H9 (cell line): Measurements from ENCODE around the gene YES1. TPM values are rescaled to one million over a fixed set of nuclear protein-coding genes. Genes with fewer than 3 reads are reported as not detected.

Experiments used
- DNase-seq: peaks from one replicate; pipeline ENCODE4 v3.0.0-alpha.2; 2017
- H2AFZ ChIP-seq: one replicate; pipeline ENCODE4 v1.6.1; 2013; ENCODE audit warnings: mild to moderate bottlenecking, low read length, control low read depth, moderate library complexity
- H2AK5ac ChIP-seq: 2 replicates; pipeline ENCODE4 v1.6.1; 2013; ENCODE audit warnings: low read length, control low read depth, mixed read lengths; ENCODE audit not compliant: insufficient read length
- H2BK120ac ChIP-seq: one replicate; pipeline ENCODE4 v1.6.1; 2013; ENCODE audit warnings: low read depth, mild to moderate bottlenecking, low read length, control low read depth, inconsistent platforms; ENCODE audit not compliant: poor library complexity, severe bottlenecking
- H2BK12ac ChIP-seq: 2 replicates; pipeline ENCODE4 v1.6.1; 2013; ENCODE audit warnings: low read length, control low read depth, mixed read lengths, low read depth; ENCODE audit not compliant: insufficient read length
- H2BK15ac ChIP-seq: 2 replicates; pipeline ENCODE4 v1.6.1; 2013; ENCODE audit warnings: low read depth, low read length, control low read depth
- H2BK20ac ChIP-seq: one replicate; pipeline ENCODE4 v1.6.1; 2013; ENCODE audit warnings: low read depth, mild to moderate bottlenecking, low read length, control low read depth, inconsistent platforms; ENCODE audit not compliant: poor library complexity, severe bottlenecking
- H2BK5ac ChIP-seq: 2 replicates; pipeline ENCODE4 v1.6.1; 2013; ENCODE audit warnings: low read length, control low read depth, mixed read lengths; ENCODE audit not compliant: insufficient read length
- H3K14ac ChIP-seq: 2 replicates; pipeline ENCODE4 v1.6.1; 2013; ENCODE audit warnings: low read length, control low read depth; ENCODE audit not compliant: insufficient read depth
- H3K18ac ChIP-seq: 2 replicates; pipeline ENCODE4 v1.6.1; 2013; ENCODE audit warnings: low read depth, mild to moderate bottlenecking, mixed read lengths, low read length, control low read depth; ENCODE audit not compliant: insufficient read length
- H3K23ac ChIP-seq: 2 replicates; pipeline ENCODE4 v1.6.1; 2013; ENCODE audit warnings: low read length, control low read depth, mixed read lengths, low read depth; ENCODE audit not compliant: insufficient read length
- H3K23me2 ChIP-seq: 2 replicates; pipeline ENCODE4 v1.6.1; 2013; ENCODE audit warnings: low read depth, mild to moderate bottlenecking, mixed read lengths, low read length, control low read depth; ENCODE audit not compliant: insufficient read length, poor library complexity, severe bottlenecking
- H3K27ac ChIP-seq: 2 replicates; pipeline ENCODE4 v1.5.1; 2013; ENCODE audit warnings: low read length, control low read depth, mixed read lengths, low read depth; ENCODE audit not compliant: insufficient read length
- H3K27me3 ChIP-seq: 2 replicates; pipeline ENCODE4 v1.6.1; 2013; ENCODE audit warnings: low read length, control low read depth, inconsistent platforms; ENCODE audit not compliant: insufficient read depth
- H3K4ac ChIP-seq: 2 replicates; pipeline ENCODE4 v1.6.1; 2013; ENCODE audit warnings: low read depth, mild to moderate bottlenecking, control low read depth, inconsistent platforms, low read length, moderate library complexity
- H3K4me1 ChIP-seq: 2 replicates; pipeline ENCODE4 v1.6.1; 2013; ENCODE audit warnings: low read length, control low read depth, inconsistent platforms; ENCODE audit not compliant: insufficient read depth
- H3K4me2 ChIP-seq: 2 replicates; pipeline ENCODE4 v1.6.1; 2013; ENCODE audit warnings: low read length, control low read depth, mixed read lengths; ENCODE audit not compliant: insufficient read length, insufficient read depth
- H3K56ac ChIP-seq: 2 replicates; pipeline ENCODE4 v1.6.1; 2013; ENCODE audit warnings: low read depth, mild to moderate bottlenecking, mixed read lengths, low read length, control low read depth; ENCODE audit not compliant: insufficient read length
- H3K79me1 ChIP-seq: 2 replicates; pipeline ENCODE4 v1.6.1; 2013; ENCODE audit warnings: low read depth, mild to moderate bottlenecking, moderate library complexity, low read length, control low read depth, inconsistent platforms; ENCODE audit not compliant: insufficient read depth, poor library complexity, severe bottlenecking
- H3K79me2 ChIP-seq: 2 replicates; pipeline ENCODE4 v1.6.1; 2013; ENCODE audit warnings: low read length, control low read depth, inconsistent platforms; ENCODE audit not compliant: insufficient read depth
- H3K9ac ChIP-seq: 2 replicates; pipeline ENCODE4 v1.6.1; 2013; ENCODE audit warnings: low read length, control low read depth, mixed read lengths; ENCODE audit not compliant: insufficient read length; ENCODE audit errors: extremely low read depth
- H3K9me3 ChIP-seq: one replicate; pipeline ENCODE4 v1.6.1; 2013; ENCODE audit warnings: low read depth, low read length, inconsistent platforms; ENCODE audit not compliant: control insufficient read depth
- H3T11ph ChIP-seq: one replicate; pipeline ENCODE4 v1.6.1; 2013; ENCODE audit warnings: mild to moderate bottlenecking, low read length, control low read depth, inconsistent platforms
- H4K20me1 ChIP-seq: one replicate; pipeline ENCODE4 v1.6.1; 2013; ENCODE audit not compliant: control insufficient read depth, insufficient read length, insufficient read depth
- H4K5ac ChIP-seq: 2 replicates; pipeline ENCODE4 v1.6.1; 2013; ENCODE audit warnings: low read depth, mild to moderate bottlenecking, mixed read lengths, low read length, control low read depth; ENCODE audit not compliant: insufficient read length
- H4K8ac ChIP-seq: replicated peaks from 2 replicates; pipeline ENCODE4 v1.6.1; 2013; ENCODE audit warnings: low read length, control low read depth, mixed read lengths, low read depth; ENCODE audit not compliant: insufficient read length
- H4K91ac ChIP-seq: 2 replicates; pipeline ENCODE4 v1.6.1; 2013; ENCODE audit warnings: low read depth, mild to moderate bottlenecking, moderate library complexity, mixed read lengths, low read length, control low read depth; ENCODE audit not compliant: insufficient read length
- H3K27ac Mint-ChIP-seq, 3 experiments: 2 replicates in 2 of 3; 3 replicates in 1 of 3; pipeline ENCODE4 v1.8.0; 2020 to 2021; ENCODE audit warnings: mixed read lengths in 3 of 3, mild to moderate bottlenecking in 1 of 3, moderate library complexity in 1 of 3
- H3K27me3 Mint-ChIP-seq: 2 replicates; pipeline ENCODE4 v1.8.0; 2021; ENCODE audit warnings: low read depth, mild to moderate bottlenecking, moderate library complexity, mixed read lengths
- H3K36me3 Mint-ChIP-seq, 3 experiments: 2 replicates in 2 of 3; 3 replicates in 1 of 3; pipeline ENCODE4 v1.8.0; 2020 to 2021; ENCODE audit warnings: low read depth in 3 of 3, mixed read lengths in 3 of 3; ENCODE audit not compliant: insufficient read depth in 1 of 3
- H3K4me1 Mint-ChIP-seq, 2 experiments: 2 replicates each; pipeline ENCODE4 v1.8.0; 2020; ENCODE audit warnings: mixed read lengths in 2 of 2
- H3K4me3 Mint-ChIP-seq, 2 experiments: 2 replicates in 1 of 2; 3 replicates in 1 of 2; pipeline ENCODE4 v1.8.0; 2020 to 2021; ENCODE audit warnings: mild to moderate bottlenecking in 2 of 2, mixed read lengths in 2 of 2, moderate library complexity in 1 of 2
- H3K9me3 Mint-ChIP-seq, 2 experiments: 2 replicates in 1 of 2; 3 replicates in 1 of 2; pipeline ENCODE4 v1.8.0; 2020; ENCODE audit warnings: mild to moderate bottlenecking in 2 of 2, mixed read lengths in 2 of 2, moderate library complexity in 1 of 2
- CTCF ChIP-seq: fragments of 200-600 bp; sonication (generic); conservative IDR thresholded peaks from 3 replicates; pipeline ENCODE4 v1.8.0; 2021; ENCODE audit warnings: antibody characterized with exemption, mild to moderate bottlenecking
- WGBS: extraction: QIAGEN DNeasy Blood & Tissue Kit; methylation state at CpG from one replicate; pipeline ENCODE4 v1.1.7; 2013; ENCODE audit warnings: missing lambda C conversion rate, low lambda C conversion rate, mixed read lengths; ENCODE audit not compliant: insufficient read length; ENCODE audit errors: extremely low coverage; 5-methylcytosine and 5-hydroxymethylcytosine counted together
- total RNA-seq: library from RNA; stranded (reverse); gene quantifications from 2 replicates; pipeline ENCODE4 v1.2.1, GENCODE V29; 2021

Gene YES1
- total RNA-seq, 1 experiment from 2014 or later = 86.9 TPM

DNA sequence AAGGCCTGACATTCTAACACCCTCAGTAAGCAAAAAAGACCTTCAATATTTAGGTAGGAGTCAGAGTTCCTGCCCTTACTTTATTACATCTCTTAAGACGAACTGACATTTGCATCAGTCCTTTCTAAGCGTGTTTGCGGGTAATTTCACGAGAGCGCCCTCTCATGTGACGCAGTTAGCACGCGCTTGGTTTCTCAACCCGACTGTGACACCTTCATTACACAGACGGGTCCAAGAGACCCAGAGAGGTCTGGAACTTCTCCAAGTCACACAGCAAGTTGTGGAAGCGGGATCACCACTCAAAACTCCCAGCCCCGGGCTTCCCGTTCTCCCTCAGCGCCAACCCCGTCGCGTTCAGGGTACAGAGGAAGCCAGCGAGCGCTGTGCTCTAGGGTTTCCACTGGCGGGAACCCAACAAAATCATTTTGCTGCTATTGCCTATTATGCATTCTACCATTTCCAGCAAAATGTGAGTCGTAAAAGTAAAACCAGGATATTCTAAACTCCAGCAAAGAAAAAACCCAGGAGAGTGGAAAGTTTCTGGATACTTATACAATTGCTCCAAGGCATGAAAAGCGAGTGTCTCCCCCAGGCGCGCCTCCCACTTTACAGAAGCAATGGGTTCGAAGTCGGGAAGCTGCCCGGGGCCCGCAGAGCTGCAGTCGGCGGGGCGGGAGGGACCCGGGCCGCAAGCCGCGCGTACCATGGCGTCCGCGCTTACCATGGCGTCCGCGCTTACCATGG is 100.2 kb downstream of the YES1 start:
- Histone ChIP-seq H3K4me1 (0 out of 2 replicates have a peak, but pooled peaks cover 2% of the 10 kb centered on the region), H2BK12ac (no peak overlapping the region), H3K56ac (no peak overlapping the region), H3K14ac (peak overlapping the region; percentile 76), H3K18ac (no peak overlapping the region), H4K8ac (no peak overlapping the region), H2AK5ac (no peak overlapping the region), H3K79me1 (peaks cover 3% of the 10 kb centered on the region), H2BK15ac (no peak overlapping the region), H3K23ac (no peak overlapping the region), H3K9ac (peak overlapping the region; percentile 57), H4K5ac (no peak overlapping the region), H3K27ac (no peak overlapping the region), H2AFZ (peak overlapping the region; percentile 59), H2BK120ac (no peak overlapping the region), H3K4me2 (peak overlapping the region; percentile 81), H2BK20ac (no peak overlapping the region), H3K9me3 (no peaks in the 10 kb centered on the region), H3K79me2 (no peaks in the 10 kb centered on the region), H4K20me1 (no peaks in the 10 kb centered on the region), H2BK5ac (no peak overlapping the region), H3T11ph (no peak overlapping the region), H3K27me3 (no peaks in the 10 kb centered on the region), H3K4ac (no peak overlapping the region), H3K23me2 (peaks cover 8% of the 10 kb centered on the region), H4K91ac (no peak overlapping the region)
- TF ChIP-seq CTCF = no peak
- peak overlapping the region in 1 of 3 experiments; percentile 49; a peak in 1 of 7 replicates for H3K27ac Mint-ChIP-seq
- peaks cover 6 to 7% of the 10 kb centered on the region in 2 experiments for H3K4me1 Mint-ChIP-seq
- DNase-seq = no peak
- H3K4me3 Mint-ChIP-seq = peak overlapping the region; percentile 77 to 80
- no CpG with 5 or more reads among the region's 42 CpGs for WGBS
- H3K27me3 Mint-ChIP-seq = peaks cover 5% of the 10 kb centered on the region
- H3K9me3 Mint-ChIP-seq = peaks cover 3 to 7% of the 10 kb centered on the region in 2 experiments; a peak in 3 of 5 replicates
- H3K36me3 Mint-ChIP-seq = peaks cover 4 to 26% (median 10%) of the 10 kb centered on the region in 3 experiments; a peak in 5 of 7 replicates
